ENCODE data around the gene DOHH.

Gene DOHH

DNA sequence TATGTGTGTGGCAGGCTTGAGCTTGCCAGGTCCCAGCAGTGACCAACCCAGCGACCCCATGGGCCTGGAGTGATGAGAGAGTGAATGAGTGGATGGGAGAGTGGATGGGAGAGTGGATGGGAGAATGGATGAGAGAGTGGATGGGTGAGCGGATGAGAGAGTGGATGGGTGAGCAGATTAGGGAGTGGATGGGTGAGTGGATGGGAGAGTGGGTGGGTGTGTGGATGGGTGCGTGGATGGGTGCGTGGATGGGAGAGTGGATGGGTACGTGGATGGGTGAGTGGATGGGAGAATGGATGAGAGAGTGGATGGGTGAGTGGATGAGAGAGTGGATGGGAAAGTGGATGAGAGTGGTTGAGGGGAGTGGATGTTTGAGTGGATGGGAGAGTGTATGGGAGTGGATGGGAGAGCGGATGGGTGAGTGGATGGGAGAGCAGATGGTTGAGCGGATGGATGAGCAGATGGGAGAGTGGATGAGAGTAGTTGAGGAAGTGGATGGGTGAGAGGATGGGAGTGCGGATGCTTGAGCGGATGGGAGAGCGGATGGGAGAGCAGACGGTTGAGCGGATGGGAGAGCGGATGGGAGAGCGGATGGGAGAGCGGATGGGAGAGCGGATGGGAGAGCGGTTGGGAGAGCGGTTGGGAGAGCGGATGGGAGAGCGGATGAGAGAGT lies 28.2 kb upstream of the DOHH start:
- TF ChIP-seq GATA3 (IDR thresholded peaks at IDR 0.05; ENCODE audit: low read depth, low read length) (no peak), GATA2 (IDR thresholded peaks at IDR 0.05; ENCODE audit: low read depth, low read length) (no peak)

DNA sequence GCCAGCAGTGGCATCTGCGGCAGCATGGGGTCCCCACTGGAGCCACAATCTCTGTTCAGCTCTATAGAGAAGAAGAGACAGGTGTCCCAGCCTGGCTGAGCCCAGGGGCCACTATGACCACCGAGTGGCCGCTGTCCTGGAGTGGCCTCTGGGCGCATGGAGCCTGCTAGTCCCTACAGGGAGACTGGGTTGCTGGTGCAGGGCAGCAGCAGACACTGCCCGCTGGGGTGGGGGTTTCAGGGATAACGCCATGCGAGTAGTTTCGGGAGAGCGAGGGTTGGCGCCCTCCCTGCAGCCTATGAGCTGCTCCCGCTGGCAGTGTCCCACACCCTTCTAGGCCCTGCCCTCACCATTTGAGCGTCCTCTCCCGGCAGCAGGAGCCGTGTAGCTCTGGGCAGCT lies 27.6 kb upstream of the DOHH start:
- no peak for TF ChIP-seq GATA2 (IDR thresholded peaks at IDR 0.05; ENCODE audit: low read depth, low read length)
- TF ChIP-seq GATA3 (IDR thresholded peaks at IDR 0.05; ENCODE audit: low read depth, low read length): no peak

DNA sequence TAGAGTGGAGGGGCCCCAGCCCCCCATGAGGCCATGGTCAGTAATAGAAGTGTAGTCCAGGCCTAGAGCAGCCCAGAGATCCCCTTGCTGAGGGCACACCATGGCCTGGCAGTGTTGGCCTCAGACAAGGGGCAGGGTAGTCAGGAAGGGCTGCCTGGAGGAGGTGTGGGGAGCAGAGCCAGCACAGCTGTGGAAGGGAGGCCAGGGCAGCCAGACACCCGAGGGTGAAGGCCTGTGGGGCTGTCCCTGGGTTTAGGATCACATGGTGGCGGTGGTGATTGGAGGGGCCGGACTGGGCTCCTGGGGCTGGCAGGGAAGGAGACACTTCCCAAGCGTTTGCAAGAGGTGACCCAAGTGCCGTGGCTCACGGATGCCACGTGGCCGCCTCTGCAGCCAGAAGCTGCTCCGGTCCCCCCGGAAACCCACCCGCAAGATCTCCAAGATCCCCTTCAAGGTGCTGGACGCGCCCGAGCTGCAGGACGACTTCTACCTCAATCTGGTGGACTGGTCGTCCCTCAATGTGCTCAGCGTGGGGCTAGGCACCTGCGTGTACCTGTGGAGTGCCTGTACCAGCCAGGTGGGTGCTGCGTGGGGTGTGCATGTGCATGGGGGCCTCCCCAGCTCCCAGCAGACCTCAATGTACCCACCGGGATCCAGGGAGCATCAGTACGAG lies 26.9 kb upstream of the DOHH start:
- TF ChIP-seq GATA3 (IDR thresholded peaks at IDR 0.05; ENCODE audit: low read depth, low read length): no peak
- no peak for TF ChIP-seq GATA2 (IDR thresholded peaks at IDR 0.05; ENCODE audit: low read depth, low read length)

DNA sequence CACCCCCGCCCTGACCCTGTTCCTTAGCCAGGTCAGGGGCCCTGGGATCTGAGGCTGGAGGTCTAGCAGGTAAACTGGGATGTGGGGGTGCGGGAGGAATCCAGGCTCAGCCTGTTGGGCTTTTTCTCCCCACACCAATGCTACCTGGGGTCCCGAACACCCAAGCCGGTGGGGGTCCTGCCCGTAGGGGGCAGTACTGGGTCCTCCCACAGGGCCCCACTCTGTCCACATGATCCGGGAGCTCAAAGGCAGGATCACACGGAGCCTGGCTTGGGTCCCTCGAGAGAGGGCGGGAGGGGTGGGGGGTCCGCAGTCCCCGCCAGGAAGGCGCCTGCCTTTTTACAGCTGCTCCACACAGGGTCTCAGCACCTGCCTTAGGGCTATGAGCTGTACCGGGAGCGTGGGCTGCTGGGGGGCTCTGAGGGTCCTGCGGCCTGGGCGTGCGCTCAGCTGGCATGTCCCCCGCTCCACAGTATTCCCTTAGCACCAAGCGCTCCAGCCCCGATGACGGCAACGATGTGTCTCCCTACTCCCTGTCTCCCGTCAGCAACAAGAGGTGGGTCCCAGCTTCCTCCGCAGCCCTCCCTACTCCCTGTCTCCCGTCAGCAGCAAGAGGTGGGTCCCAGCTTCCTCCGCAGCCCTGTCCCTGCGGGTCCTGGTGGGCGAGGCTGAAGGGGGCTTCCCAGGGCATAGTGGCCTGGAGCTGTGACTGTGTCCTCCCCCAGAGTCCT lies 26.2 kb upstream of the DOHH start:
- no peak for TF ChIP-seq GATA2 (IDR thresholded peaks at IDR 0.05; ENCODE audit: low read depth, low read length)
- no peak for TF ChIP-seq GATA3 (IDR thresholded peaks at IDR 0.05; ENCODE audit: low read depth, low read length)

DNA sequence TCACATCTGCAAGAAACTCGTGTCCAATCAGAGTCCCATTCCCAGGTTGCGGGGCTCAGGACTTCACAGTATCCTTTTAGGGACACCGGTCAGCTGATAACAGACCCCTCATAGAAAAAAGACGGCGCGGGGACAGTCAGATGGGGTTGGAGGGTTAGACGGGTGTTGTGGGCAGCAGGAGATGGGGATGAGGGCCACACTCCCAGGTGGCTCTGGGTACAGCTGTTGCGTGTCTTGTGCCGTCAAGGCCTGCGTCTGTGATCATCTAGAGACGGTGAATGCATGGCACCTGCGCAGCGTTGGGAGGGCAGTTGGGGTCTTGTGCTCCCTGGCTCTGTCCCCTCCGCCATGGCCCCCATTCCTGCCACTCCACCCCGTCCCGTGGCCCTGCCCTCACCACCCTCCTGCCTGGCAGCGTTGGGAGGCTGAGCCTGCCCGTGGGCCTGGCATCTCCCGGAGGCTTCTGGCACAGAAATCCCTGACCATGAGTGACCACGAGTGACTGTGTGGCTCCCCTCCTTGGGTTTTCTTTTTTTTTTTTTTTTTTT lies 24.5 kb upstream of the DOHH start:
- TF ChIP-seq GATA2 (IDR thresholded peaks at IDR 0.05; ENCODE audit: low read depth, low read length): no peak
- no peak for TF ChIP-seq GATA3 (IDR thresholded peaks at IDR 0.05; ENCODE audit: low read depth, low read length)

DNA sequence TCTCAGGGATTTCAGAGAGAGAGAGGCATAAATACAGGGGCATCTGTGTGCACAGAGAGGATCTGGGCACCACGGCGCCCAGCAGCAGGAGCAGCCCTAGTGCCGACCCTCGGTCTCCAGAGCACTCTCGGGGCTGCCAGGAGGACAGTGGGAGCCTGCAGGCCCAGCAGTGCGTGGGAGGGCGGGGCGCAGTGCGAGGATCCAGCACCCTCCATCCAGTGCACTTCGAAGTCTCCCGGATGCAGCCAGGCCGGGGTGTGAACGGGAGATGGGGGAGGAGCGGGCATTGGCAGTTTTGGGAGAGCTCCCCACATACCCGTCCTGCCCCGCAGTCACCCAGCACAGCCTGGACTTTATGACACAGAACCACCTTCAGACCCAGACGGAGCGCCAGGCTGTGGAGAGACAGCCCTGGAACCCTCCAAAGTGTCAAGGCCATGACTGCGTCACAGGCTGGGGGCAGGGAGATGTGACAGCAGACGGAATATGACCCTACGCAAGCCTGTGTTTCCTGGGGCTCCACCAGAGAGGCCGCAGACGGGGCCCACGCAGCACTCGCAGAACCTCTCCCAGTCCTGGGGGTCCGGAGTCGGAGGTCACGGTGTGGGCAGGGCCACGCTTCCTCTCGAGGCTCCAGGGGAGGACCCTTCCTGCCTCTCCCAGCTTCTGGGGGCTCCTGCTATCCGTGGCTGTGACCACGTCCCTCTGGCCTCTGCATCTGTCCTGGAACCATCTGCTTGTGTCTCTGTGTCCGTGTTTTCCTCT lies 23.8 kb upstream of the DOHH start:
- TF ChIP-seq GATA3 (IDR thresholded peaks at IDR 0.05; ENCODE audit: low read depth, low read length) (no peak), GATA2 (IDR thresholded peaks at IDR 0.05; ENCODE audit: low read depth, low read length) (no peak)

DNA sequence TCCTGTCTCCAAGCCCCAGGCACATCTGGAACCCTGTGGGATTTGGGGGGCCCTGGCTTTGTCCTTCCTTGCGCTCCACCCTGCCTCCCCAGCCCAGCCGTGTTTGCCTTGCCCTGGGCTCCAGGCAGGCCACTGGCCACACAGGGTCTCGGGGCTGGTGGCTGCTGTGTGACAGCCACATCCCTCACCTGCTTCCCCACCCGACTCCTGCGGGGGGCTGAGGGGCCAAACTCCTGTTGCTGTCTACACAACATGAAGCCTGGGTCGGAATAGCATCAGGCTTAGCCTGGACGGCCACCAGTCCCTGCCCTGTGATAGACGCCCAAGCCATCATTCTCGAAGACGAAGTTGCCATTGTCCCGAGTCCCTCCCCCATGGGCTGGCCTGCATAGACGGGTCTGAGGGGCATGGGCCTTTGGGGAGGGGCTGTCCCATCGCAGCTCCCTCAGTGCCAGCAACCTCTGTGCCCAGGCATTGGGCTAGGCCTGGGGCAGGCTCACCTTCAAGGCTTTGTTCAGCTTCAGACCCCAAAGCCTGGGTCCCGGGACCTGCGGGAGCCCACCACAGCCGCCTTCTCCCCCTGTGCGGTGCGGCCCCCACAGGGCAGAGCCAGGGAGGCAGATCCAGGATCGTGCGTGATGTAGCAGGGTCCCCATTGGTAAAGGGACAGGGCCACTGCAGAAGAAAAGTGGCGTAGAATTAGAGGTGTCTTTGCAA lies 23.0 kb upstream of the DOHH start:
- TF ChIP-seq GATA3 (IDR thresholded peaks at IDR 0.05; ENCODE audit: low read depth, low read length): no peak
- TF ChIP-seq GATA2 (IDR thresholded peaks at IDR 0.05; ENCODE audit: low read depth, low read length): no peak

DNA sequence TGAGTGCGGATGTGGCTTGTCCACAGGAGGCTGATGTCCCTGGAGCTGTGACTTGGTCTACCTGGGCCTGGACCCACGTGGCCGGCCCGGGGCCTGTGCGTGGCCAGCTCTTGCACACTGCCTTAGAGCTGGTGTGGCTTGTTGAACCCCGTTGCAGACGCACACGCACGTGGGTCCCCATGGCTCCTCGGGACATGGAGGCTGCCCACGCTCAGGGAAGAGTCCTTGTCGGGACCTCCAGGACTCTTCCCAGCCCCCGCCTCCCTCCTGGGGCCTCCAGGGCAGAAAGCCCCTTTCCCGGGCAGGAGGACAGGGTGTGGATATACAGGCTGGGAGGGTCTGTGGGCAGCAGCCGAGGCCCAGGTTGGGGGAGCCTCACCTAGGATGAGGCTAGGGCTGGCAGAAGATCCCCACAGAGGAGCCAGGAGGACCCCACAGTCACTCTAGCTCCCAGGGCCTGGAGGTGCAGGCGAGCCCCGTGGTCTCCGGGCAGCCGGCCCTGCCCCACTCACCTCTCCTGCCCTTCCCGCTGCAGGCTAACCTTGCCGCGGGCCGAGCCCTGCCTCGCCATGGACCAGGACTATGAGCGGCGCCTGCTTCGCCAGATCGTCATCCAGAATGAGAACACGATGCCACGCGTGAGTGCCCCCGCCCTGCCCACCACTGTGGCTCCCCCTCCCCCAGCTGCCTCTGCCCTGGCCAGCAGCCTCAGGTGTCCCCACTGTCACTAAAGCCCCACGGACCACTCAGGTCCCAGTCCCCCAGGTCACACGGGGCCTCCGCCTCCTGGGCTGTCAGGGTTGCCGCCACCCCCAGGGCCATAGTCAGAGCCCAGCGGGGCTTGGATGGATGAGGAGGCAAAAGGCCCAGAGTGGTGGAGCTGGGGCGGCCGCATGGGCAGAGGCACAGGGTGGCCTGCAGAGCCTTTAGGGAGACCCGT lies 22.2 kb upstream of the DOHH start:
- TF ChIP-seq GATA3 (IDR thresholded peaks at IDR 0.05; ENCODE audit: low read depth, low read length) (no peak), GATA2 (IDR thresholded peaks at IDR 0.05; ENCODE audit: low read depth, low read length) (no peak)

DNA sequence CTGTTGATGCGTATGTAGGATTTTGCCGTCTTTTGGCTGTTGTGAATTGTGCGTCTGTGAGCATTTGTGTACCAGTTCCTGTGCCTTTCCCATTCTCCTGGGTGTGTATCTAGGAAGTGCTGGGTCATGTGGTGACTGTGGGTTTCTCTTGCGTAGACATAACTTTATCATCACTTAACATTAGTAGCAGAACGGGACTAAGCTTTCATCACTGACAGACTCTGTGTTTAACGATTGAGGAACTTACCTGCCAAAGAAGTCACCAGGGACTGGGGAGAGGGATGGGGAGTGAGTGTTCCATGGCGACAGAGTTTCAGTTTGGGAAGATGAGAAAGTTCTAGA lies 20.6 kb upstream of the DOHH start:
- TF ChIP-seq GATA3 (IDR thresholded peaks at IDR 0.05; ENCODE audit: low read depth, low read length) (no peak), GATA2 (IDR thresholded peaks at IDR 0.05; ENCODE audit: low read depth, low read length) (no peak)

DNA sequence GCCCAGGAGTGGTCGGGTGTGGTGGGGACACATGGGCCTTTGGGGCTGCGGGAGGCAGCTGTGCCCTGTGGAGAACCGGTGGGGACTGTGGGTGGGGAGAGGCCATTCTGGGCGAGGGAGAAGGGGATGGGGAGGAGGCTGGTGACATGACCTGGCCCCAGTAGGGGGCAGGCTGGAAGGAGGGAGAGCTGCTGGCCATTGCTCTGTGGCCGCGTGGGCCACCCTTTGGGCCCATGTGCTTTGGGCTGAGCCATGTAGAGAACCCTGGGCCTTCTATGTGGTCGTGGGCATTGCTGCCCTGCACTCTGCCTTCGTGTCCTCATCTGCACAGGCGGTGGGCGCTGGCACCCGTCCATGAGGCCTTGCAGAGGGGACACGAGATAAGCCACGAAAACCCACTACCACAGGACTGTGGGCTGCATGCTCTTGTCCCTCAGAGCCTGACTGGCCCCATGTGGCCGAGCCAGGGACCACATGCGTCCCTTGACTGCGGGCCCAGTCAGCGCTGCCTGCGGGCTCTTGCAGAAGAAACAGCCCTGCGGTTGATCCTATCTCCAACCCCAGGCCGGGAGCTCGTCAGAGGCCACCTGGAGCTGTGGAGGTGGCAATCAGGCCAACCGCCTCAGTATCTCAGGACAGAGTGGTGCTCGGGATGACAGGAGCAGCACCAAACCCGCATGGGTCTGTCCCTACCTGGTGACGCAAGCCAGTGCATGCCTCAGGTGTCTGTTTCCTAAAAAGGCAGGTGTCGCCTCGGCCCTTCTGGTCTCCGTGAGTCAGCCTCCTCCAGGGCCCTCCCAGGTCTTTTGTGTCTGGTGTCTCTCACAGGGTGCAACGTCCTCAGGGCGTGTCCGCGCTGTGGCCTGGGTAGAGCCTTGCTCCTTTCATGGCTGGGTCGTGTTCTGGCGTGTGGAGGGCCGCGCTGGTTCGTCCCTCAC lies 20.0 kb upstream of the DOHH start:
- TF ChIP-seq GATA3 (IDR thresholded peaks at IDR 0.05; ENCODE audit: low read depth, low read length) (no peak), GATA2 (IDR thresholded peaks at IDR 0.05; ENCODE audit: low read depth, low read length) (peak; percentile 32; the same call in 1 of the 2 replicates)

DNA sequence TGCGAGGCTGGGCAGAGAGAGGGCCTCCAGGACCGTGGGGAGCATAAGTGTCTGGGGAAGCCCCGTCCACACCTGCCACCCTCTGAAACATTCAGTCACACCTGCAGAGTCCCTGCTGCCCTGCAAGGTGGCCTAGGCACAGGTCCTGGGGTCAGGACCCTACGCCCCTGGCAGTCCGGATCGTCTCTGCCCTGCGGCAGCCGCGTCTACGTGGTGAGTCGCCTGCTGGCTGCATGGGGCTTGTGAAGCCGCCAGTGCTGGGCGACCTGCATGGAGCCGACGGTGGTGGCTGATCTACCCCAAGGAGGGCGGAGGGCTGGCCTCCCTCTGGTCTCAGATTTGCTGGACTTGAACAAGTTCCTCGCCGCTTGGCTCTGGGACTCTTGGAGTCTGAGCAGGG lies 18.7 kb upstream of the DOHH start:
- TF ChIP-seq GATA2 (IDR thresholded peaks at IDR 0.05; ENCODE audit: low read depth, low read length) (no peak), GATA3 (IDR thresholded peaks at IDR 0.05; ENCODE audit: low read depth, low read length) (no peak)

Measured in SH-SY5Y (cell line).